Measurements from ENCODE around the gene PRM2.

Gene PRM2

GRCh38 chr16:11232852-11233726 lies 43.2 kb downstream of the PRM2 start:
- H3K4me3 ChIP-seq (ENCODE audit: low read depth, low read length) = no peak overlapping the region

DNA sequence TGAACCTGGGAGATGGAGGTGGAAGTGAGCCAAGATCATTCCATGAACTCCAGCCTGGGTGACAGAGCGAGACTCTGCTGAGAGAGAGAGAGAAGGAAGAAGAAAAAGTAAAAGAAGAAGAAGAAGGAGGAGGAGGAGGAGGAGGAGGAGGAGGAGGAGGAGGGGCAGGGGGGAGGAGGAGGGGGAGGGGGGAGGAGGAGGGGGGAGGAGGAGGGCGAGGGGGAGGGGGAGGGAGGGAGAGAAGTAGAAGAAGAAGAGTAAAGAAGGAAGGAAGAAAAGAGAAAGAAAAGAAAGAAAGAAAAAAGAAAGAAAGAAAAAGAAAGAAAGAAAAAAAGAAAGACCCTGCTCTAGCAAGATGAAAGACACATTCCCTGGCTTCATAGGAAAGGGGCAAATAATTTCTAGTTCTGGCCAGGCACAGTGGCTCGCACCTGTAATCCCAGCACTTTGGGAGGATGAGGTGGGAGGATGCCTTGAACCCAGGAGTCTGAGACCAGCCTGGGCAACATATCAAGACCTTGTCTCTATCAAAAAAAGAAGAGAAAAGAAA lies 43.9 kb downstream of the PRM2 start:
- no peak overlapping the region for H3K4me3 ChIP-seq (ENCODE audit: low read depth, low read length)

DNA sequence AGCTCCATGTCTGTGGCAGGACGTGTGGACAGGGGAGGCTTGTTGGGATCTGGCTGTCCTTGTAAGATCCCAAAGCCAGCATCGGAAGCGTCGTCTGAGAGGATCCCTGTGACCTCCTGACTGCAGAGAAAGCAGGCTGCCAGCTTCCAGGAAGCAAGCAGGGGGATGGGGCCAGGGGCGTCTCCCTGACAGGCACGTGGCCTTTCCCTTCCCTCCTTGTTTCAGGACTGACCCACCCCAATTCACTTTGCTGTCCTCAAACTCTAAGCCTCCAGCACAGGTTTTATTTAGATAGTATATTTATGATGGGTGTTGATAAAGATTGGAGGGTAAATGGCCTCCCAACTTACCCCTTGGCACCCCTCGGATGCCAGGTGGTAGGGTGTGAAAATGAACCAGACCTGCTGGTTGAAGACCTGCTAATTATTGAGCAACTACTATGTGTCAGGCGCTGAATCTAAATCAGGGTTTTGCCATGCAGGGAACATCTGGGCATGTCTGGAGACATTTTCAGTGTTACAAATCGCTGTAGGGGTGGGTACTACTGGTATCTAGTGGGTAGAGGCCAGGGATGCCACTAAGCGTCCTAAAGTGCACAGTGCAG lies 44.8 kb downstream of the PRM2 start:
- no peak overlapping the region for H3K4me3 ChIP-seq (ENCODE audit: low read depth, low read length)

- no peak overlapping the region for H3K4me3 ChIP-seq (ENCODE audit: low read depth, low read length)
Observed at GRCh38 chr16:11229906-11230305, 46.4 kb downstream of the PRM2 start.

GRCh38 chr16:11229432-11229831 lies 46.8 kb downstream of the PRM2 start:
- H3K4me3 ChIP-seq (ENCODE audit: low read depth, low read length) = no peak overlapping the region

DNA sequence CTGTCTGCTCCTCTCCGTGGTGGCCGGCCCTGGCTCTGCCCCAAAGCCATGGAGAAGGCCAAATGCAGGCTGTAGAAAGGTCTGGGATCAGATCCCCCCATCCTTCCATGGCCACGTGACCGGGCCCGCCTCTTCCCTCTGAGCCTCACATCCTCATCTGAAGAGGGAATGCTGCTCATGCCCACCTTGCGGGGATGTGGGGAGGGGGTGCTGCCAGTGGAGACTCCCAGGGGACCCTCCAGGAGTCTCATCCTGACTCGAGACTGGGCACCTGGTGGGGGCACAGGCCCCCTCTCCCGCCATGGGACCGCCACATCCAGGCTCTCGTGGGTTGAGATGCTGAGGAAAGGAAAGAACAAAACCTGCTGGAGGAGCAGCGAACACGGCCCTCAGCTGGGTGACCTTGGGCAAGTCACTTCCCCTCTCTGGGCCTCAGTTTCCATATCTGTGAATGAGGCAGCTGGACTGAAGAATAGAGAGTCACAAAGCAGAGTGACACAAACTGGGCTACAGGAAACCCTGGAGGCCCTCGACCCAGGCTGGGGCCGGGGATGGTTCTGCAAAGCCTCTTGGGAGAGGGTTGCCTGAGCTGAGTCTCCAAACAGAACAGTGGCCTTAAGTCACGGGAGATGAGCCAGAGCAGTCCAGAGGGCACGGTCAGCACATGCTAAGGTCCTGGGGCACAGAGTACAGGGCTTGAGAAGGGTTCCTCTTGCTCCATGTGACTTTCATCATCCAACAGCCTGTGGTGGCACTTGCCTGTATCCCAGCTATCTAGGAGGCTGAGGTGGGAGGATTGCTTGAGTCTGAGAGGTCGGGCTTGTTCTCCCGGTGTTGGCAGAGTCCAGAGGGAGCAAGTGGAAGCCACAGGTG lies 50.4 kb downstream of the PRM2 start:
- H3K4me3 ChIP-seq (ENCODE audit: low read depth, low read length) = no peak overlapping the region

Measured in iPS-11a (cell line).